NOMO-1 (cell line): ENCODE measurements around the gene VCY1B.
"Not testable (repeated sequence)": the region's sequence is repeated elsewhere in the genome, so short reads cannot be mapped to it uniquely, and the experiment has no call there.

Source experiments
- DNase-seq, 2 experiments: peaks; one replicate each; lab custom pipeline; 2025; ENCODE audit not compliant: unreplicated experiment in 2 of 2; lab: John Stamatoyannopoulos, UW

The VCY1B gene

GRCh38 chrY:14055927-14056326, at the start of gene VCY1B:
Gene VCY1B (plus strand): TSS chrY:14056227. CDS start chrY:14056290, 63 bp downstream.
- not testable (repeated sequence) for DNase-seq

DNA sequence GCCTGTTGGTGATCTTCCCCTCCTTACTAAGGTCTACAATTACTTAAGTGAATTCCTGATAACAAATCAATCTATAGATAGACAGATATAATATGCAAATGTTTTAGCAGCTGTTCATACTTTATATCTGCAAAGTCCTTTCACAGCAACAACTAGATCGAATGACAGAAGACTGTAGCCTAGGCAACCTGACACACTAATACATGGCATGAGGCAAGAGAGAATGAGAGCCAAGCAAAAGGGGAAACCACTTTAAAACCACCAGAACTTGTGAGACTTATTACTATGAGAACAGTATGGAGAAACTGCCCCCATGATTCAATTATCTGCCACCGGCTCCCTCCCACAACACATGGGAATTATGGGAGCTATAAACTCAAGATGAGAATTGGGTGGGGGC, 44.1 kb upstream of the VCY1B start:
- not testable (repeated sequence) for DNase-seq

DNA sequence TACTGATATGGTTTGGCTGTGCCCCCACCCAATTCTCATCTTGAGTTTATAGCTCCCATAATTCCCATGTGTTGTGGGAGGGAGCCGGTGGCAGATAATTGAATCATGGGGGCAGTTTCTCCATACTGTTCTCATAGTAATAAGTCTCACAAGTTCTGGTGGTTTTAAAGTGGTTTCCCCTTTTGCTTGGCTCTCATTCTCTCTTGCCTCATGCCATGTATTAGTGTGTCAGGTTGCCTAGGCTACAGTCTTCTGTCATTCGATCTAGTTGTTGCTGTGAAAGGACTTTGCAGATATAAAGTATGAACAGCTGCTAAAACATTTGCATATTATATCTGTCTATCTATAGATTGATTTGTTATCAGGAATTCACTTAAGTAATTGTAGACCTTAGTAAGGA, 25.6 kb upstream of the VCY1B start:
- not testable (repeated sequence) for DNase-seq

DNA sequence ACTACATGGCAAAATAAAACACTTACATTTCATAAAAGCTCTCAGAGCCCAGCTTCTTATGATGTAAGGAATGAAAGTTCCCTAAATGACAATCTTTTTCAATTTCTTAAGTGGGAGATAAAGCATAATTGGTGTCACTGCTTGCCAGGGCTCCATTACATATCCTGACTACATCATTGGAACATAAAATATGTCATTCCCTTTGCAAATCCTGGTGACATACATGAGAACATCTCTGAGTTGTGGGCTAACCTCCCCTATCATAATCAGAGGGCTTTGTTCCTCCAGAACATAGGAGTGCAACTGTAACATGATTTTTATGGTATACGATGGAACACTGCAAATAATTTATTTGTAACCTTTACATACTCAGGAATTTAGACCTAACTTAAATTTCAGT, 29.9 kb downstream of the VCY1B start:
- no peak for DNase-seq
